ENCODE measurements around the gene FGF21. TPM values are rescaled to one million over a fixed set of nuclear protein-coding genes. Genes with fewer than 3 reads are reported as not detected.
"Not testable (repeated sequence)": the region's sequence is repeated elsewhere in the genome, so short reads cannot be mapped to it uniquely, and the experiment has no call there.

Gene FGF21
- total RNA-seq, 3 donors from 2014 or later = not detected

- intact Hi-C loops (cut with DNase I, micrococcal nuclease) = no loop called here
- no peak overlapping the region for H3K4me3 ChIP-seq
- TF ChIP-seq, protein P1, sequence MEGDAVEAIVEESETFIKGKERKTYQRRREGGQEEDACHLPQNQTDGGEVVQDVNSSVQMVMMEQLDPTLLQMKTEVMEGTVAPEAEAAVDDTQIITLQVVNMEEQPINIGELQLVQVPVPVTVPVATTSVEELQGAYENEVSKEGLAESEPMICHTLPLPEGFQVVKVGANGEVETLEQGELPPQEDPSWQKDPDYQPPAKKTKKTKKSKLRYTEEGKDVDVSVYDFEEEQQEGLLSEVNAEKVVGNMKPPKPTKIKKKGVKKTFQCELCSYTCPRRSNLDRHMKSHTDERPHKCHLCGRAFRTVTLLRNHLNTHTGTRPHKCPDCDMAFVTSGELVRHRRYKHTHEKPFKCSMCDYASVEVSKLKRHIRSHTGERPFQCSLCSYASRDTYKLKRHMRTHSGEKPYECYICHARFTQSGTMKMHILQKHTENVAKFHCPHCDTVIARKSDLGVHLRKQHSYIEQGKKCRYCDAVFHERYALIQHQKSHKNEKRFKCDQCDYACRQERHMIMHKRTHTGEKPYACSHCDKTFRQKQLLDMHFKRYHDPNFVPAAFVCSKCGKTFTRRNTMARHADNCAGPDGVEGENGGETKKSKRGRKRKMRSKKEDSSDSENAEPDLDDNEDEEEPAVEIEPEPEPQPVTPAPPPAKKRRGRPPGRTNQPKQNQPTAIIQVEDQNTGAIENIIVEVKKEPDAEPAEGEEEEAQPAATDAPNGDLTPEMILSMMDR (IDR thresholded peaks at IDR 0.05) = no peak
- DNase-seq (no peak), ATAC-seq (no peak)
- no peaks in the 10 kb centered on the region for H3K4me1 ChIP-seq (ENCODE audit: low read depth)
- no peaks in the 10 kb centered on the region for H3K36me3 ChIP-seq (ENCODE audit: low read depth)
- no peaks in the 10 kb centered on the region for H3K9me3 ChIP-seq
Observed at GRCh38 chr19:48784527-48784926, 29.2 kb downstream of the FGF21 start.

- DNase-seq; ATAC-seq; intact Hi-C loops (cut with DNase I, micrococcal nuclease): not testable (repeated sequence)
Observed at GRCh38 chr19:48786422-48786821, 31.1 kb downstream of the FGF21 start.

GRCh38 chr19:48787331-48787730 lies 32.0 kb downstream of the FGF21 start:
- H3K4me1 ChIP-seq (ENCODE audit: low read depth); ATAC-seq; DNase-seq; intact Hi-C loops (cut with DNase I, micrococcal nuclease); H3K9me3 ChIP-seq; H3K36me3 ChIP-seq (ENCODE audit: low read depth); H3K4me3 ChIP-seq: not testable (repeated sequence)

More at GRCh38 chr19:48786422-48786821, 31.1 kb downstream of the FGF21 start:
- not testable (repeated sequence) for H3K9me3 ChIP-seq; H3K4me1 ChIP-seq (ENCODE audit: low read depth); H3K4me3 ChIP-seq; H3K36me3 ChIP-seq (ENCODE audit: low read depth)

DNA sequence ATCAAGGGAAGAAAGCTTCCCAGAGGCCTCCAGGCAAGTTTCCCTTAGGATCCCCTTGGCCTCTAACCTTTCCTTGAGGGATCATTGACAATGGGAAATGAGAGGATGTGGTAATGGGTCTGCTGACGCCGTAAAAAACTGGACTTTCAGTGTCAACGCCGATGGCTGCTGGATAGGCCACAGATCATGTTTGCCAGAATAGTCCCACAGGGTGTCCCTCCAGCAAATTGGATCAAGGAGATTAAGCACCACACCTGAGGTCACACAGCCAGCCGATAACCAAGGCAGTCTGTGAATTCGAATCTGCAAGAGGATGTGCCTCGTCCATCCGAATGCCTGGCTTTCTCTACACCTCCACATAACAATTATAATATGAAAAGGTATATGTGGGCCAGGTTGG lies 37.9 kb downstream of the FGF21 start:
- no peaks in the 10 kb centered on the region for H3K9me3 ChIP-seq
- TF ChIP-seq, protein P1 (IDR thresholded peaks at IDR 0.05) = no peak
- H3K4me1 ChIP-seq (ENCODE audit: low read depth) = peaks cover 4% of the 10 kb centered on the region
- ATAC-seq = no peak
- no peak for DNase-seq
- no peak overlapping the region for H3K4me3 ChIP-seq
- H3K36me3 ChIP-seq (ENCODE audit: low read depth) = no peaks in the 10 kb centered on the region
- intact Hi-C loops (cut with DNase I, micrococcal nuclease) = loop anchor here in 1 of 2 donors (5.0 to 10.0 kb wide), 2 partner anchors 44 to 182 kb away; partner anchors contain the start of gene HSD17B14

DNA sequence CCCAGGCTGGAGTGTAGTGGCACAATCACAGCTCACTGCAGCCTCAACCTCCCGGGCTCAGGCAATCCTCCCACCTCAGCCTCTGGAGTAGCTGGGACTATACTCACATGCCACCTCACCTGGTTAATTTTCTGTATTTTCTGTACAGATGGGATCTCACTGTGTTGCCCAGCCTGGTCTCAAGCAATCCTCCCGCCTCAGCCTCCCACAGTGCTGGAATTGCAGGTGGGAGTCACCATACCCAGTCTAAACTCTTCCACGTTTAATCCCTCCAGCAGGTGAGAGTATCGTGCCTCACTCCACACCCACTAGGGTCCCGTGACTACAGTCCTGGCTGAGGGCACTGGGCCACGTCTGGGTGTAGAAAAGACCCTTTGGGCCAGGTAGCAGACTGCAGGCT lies 39.0 kb downstream of the FGF21 start:
- TF ChIP-seq, protein P1 (IDR thresholded peaks at IDR 0.05) = no peak
- H3K4me3 ChIP-seq = no peak overlapping the region
- no peaks in the 10 kb centered on the region for H3K36me3 ChIP-seq (ENCODE audit: low read depth)
- no peaks in the 10 kb centered on the region for H3K9me3 ChIP-seq
- peaks cover 4% of the 10 kb centered on the region for H3K4me1 ChIP-seq (ENCODE audit: low read depth)
- intact Hi-C loops (cut with DNase I, micrococcal nuclease) = loop anchor here in 1 of 2 donors (5.0 to 10.0 kb wide), 2 partner anchors 43 to 181 kb away; partner anchors contain the start of gene HSD17B14
- DNase-seq (no peak), ATAC-seq (no peak)

- Histone ChIP-seq H3K36me3 (ENCODE audit: low read depth) (no peaks in the 10 kb centered on the region), H3K4me1 (ENCODE audit: low read depth) (peaks cover 4% of the 10 kb centered on the region), H3K9me3 (no peaks in the 10 kb centered on the region), H3K4me3 (no peak overlapping the region)
- ATAC-seq = peak; percentile 98
- intact Hi-C loops (cut with DNase I, micrococcal nuclease) = loop anchor here (5.0 to 10.0 kb wide), 2 partner anchors 42 to 180 kb away; partner anchors contain the start of gene HSD17B14 (in 1 of the 2)
- peak; percentile 90 to 92 (median 91) for DNase-seq
- TF ChIP-seq, protein P1 (IDR thresholded peaks at IDR 0.05) = peak; percentile 79
Observed at GRCh38 chr19:48795055-48795684, 39.8 kb downstream of the FGF21 start.

All from mucosa of descending colon (tissue), 3 donors.